Activated CD8-positive, alpha-beta memory T cell treated with anti-CD3 and anti-CD28 coated beads, Interleukin-2, amount 50 U/mL, for 1 hour (primary cell): ENCODE measurements around the gene TMEM115.

Experiments used
- DNase-seq: peaks from one replicate; pipeline ENCODE4 v3.0.0-alpha.2; 2020; ENCODE audit errors: extremely low read depth

Gene TMEM115

DNA sequence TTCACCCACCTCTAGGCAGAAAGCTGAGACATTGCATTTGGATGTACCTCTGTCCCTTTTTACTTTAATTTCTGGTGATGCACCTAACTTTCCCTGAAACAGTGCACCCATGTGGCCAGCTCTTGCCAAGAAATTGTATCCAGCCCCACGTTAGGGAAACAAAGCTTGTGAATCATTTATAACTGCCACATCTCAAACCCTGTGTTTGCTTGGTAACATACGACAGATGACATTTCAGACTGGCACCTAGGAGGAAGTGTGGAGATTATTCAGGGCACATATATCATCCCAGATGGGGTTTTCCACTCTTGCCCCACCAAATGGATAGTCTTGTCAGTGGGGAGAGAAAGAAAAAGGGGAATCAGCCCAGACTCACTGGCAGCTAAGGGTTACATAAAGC is 6.5 kb downstream of the TMEM115 start:
- no peak for DNase-seq

DNA sequence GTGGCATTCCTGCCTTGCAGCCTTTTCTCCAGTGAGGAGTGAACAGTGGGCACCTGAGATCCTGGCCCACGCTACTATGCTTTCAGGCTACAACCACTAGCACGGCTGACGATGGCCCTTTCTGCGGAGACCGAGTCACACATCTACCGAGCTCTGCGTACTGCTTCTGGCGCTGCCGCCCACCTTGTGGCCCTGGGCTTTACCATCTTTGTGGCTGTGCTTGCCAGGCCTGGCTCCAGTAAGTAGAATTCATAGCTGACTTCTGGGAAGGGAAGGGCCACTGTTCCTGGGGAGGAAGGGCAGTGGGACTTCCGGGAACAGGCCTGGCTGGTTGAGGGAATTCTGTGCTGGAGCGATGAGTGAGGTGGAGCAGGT is 8.0 kb downstream of the TMEM115 start:
- no peak for DNase-seq

DNA sequence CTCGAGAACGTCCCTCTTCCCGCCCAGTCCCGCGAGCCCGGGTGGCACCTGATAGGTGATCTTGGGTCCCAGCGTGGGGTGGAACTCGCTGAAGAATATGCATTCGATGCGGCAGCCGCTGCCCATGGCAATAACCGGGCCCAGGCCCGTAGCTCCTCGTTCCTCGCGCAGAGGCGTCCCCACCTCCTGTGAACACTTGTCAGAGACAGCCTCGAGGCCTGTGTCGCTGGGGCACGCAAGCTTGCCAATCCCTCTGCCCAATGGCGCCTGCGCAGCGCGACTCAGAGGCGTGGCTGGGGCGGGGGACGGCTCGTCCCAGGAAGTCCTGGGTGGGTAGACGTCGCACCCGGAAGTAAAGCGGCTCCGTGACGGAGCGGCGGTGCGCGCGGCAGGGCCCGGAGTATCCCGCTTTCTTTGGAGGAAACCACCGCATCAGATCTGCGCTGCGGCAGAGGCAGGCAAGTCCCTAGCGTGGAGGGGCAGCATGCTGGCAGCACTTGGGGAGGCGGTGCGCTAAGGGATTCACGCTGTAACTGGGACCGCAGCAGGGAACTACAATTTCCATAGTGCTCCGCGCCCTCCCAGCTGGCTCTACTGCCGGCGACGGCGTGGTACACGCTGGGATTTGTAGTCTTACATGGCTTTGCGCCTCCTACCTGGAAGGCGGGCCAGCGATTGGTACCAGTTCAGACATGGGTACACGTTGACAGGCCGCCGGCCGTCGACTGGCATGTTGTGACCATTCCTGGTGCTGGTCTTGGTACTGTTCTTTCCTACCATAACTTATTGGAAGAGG is 8.6 kb downstream of the TMEM115 start, which contains the start of the genes CYB561D2 and NPRL2:
CYB561D2 (plus strand) TSS at position 336 of the 796 bp plus-strand sequence. CDS start 572 bp downstream, outside the sequence.
NPRL2 (minus strand) TSS at position 249 of the 796 bp plus-strand sequence; CDS start at position 126, 123 bp downstream.
- peak; percentile 87 for DNase-seq

DNA sequence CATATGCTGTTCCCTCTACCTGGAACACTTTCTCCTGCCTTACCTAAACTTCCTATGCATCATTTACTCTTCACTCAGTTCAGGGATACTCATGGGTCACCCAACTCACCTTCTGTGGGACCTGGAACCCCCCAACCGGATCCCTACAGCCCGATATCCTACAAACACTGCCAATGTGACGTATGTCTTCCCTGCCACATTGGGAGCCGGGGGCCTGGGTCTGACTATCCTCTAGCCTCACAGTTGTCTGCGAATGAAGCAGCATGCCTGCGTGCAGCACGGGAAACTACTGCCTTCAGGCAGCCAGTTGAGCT is 9.2 kb downstream of the TMEM115 start:
- no peak for DNase-seq

DNA sequence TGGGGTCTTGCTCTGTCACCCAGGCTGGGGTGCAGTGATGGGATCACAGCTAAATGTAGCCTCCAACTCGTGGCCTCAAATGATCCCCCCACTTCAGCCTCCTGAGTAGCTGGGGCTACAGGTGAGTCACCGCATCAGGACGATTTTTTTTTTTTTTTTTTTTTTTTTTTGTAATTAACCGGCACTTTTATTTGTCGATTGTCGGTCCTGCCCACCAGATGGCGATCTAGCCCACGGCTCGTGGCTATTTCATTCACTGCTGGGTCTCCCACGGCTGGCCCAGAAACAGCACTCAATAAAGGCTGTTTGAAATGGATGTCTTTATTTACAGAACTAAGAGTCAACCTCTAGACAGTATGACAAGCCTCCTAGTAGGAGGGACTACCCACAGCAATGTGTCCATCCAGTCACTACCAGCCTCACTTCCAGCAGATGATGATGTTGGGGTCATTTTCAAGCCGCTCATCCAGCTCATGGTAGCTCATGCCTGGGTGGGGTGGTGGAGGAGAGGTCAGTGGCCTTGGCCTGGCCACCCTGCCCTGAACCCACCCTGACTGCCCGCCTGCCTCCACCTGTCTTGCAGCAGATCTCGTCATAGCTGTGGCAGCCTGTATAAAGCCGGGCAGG is 12.0 kb downstream of the TMEM115 start:
- DNase-seq, result no peak

DNA sequence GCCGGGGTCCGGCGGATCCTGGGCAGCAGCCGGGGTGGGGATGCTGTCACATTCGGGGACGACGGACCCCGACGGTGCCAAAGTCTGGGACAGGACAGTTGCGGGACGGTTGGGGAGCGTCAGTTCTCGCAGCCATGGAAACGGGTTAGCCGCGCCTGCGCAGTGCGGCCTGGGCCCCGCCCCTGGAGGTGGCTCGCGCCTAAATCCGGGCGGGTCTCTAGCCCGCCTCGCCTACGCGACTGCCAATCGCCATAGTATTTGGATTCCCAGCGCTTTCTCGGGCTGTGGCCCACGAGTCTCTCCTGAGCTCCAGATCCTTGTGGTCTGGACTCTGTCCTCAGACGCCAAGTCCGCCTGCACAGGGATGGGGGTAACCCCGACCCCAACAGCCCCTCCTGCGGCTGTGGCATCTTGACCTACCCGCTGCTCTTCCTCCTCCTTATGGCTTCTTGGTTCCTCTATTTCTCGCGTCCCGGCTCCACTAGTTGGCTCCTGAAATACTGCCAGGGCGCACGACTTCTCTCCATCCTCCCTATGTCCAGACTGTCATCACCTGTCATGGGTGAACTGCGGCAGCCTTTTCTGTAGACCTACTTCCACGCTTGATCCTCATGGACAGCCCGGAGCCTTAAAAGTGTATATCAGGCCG is 13.6 kb downstream of the TMEM115 start, which contains the start of gene ZMYND10:
ZMYND10 (minus strand) TSS at position 147 of the 649 bp plus-strand sequence. CDS start 153 bp downstream, outside the sequence.
- DNase-seq, result no peak

DNA sequence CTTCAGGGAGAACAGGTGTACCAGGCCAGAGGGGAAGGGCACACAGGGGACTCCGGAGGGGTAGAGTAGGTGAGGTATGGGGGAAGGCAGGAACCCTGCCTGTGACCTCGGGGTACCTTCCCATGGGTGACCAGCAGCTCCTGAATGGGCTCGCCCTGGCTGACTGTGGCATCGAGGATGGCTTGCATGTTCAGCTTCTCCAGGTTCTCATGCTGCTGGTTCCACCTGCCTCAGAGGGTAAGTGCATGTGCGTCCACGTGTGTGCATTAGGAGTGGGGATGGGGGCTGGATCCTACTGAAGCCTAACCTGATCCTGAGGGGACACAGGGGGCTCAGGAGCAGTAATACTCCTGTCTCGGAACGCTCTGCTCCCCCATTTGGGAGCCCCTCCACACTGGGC is 14.3 kb downstream of the TMEM115 start:
- DNase-seq, result no peak

DNA sequence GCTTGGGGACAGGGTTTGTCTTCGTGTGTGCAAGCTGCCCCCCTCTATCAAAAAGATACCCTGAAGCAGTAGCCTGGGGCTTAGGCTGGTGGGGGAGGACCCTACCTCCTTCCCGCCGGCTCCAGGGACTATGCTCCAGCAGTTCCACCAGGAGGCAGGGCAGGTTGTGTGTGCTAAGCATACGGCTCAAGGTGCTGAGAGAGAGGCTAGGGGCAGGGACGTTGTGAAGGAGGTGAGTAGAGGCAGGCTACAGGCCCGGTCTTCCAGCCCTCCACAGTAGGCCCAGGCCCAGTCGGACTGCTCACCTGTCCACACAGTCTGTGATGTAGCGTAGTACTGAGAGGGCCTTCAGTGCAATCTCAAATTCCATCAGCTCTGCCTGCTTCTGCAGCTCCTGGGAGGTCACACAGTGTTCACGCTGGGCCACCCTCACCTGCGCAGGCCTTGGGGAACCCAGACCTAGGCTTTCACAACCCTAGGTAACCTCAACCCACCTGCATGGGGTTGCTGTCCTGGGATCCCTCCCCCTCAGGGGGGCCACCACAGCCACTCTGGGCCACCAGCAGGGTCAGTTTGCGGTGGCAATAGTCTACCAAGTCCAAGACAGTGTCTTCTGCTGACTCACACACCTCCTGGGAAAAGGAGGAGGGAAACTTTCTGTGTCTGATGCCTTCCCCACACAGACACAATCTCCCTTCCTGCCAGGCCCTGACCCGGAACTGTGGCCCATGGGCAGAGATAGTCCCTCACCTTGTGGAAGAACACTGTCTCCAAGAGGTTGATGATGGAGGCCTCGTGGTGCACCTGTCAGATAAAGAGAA is 16.3 kb downstream of the TMEM115 start:
- DNase-seq, result no peak

DNA sequence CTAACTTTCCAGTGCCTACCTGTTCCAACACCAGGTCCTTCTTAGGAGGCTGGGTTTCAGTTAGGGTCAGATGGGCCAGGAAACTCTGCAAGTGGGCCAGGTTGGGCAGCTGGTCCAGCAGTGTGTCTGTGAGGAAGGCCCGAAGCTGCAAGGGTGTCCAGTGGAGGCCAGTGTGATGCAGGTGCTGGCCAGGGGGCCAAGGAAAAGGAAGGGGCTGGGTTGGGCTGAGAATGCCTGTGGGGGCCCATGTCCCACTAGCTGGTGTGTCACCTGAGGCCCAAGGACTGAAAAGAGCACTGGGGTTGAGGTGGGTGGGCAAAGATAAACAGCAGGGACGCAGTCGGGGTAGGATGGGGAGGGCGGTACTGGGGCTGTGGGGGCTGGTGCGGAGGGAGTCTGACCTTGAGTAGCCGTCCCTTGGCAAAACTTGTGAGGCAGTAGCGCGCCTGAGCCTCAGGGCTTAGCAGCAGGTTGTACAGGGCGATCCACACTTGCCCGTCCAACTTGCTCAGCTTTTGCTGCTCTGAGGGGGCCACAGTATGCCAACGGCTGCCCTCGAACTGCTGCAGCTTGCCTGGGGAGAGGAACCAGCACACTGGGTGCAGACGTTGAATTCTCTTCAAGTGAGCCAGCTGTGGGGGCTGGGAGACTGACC is 17.2 kb downstream of the TMEM115 start:
- no peak for DNase-seq

DNA sequence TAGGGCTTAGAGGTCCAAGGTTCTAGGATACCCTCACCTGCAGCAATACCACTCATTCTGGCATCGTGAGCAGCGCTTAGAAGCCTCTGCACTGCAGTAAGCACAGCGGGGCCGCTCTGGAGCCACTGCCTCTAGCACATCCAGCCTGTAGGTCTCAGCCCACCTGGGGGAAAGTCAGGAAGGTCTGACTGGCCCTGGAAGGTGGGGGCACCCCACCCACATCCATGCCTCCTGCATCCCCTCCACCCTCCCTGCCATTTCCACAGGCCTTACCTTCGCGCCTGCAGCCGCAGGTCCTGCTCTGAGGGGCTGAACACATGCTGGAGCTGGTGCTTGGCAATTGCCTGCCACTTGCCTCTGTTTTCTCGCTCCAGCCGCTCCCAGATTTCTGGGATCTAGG is 17.8 kb downstream of the TMEM115 start:
- DNase-seq, result no peak

DNA sequence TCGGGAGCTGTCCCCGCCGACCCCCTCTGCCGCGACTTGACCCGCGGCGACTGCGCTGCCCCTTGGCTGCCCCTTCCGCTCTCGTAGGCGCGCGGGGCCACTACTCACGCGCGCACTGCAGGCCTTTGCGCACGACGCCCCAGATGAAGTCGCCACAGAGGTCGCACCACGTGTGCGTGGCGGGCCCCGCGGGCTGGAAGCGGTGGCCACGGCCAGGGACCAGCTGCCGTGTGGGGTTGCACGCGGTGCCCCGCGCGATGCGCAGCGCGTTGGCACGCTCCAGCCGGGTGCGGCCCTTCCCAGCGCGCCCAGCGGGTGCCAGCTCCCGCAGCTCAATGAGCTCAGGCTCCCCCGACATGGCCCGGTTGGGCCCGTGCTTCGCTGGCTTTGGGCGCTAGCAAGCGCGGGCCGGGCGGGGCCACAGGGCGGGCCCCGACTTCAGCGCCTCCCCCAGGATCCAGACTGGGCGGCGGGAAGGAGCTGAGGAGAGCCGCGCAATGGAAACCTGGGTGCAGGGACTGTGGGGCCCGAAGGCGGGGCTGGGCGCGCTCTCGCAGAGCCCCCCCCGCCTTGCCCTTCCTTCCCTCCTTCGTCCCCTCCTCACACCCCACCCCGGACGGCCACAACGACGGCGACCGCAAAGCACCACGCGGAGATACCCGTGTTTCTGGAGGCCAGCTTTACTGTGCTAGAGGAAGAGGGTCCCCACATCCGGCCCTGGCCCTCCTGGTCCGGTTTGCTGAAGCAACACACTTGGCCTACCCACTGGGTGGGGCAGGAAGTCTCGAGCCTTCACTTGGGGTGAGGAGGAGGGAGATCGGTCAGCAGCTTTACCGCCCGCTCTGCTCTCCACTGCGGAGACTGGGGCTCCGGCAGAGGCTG is 18.6 kb downstream of the TMEM115 start, which contains the start of gene RASSF1:
RASSF1 (minus strand) TSS at position 389 of the 882 bp plus-strand sequence; CDS start at position 358, 31 bp downstream.
- no peak for DNase-seq

DNA sequence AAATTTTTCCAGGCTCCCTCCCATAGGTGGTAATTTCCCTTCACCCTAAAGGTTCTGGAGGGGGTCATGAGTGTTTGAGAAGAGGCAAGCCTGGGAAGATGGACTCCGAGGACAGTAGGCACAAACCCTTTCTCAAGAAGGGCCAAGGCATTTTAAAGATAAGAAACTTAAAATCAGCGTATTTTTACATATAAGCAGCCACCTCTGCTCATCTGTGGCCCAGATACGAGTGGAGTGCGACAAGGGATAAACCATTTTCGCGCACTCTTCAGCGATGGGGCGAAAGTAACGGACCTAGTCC is 19.2 kb downstream of the TMEM115 start:
- DNase-seq, result no peak

DNA sequence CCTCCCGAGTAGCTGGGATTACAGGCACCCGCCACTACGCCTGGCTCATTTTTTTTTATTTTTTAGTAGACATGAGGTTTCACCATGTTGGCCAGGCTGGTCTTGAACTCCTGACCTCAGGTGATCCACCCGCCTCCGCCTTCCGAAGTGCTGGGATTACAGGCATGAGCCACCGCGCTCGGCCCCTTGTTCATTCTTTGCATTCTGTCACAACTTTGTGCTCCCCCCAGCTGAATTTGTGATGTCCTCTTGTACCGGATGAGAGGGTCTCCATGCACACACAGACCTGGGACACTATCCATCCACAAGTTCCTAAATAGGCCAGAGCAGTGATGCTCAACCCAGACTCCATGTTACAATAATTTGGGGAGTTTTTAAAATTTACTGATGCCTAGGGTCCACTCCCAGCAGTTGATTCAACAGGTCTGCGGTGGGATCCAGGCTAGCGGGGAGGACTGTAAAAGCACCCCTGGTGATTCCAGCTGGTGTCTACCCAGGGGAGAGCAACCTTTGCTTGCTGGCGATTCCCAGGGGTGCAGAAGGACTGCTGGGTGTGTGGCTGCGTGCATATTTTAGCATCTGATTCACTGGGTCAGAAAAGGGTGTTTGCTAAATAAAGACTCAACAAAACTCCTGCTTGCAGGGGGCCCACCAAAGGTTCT is 19.7 kb downstream of the TMEM115 start:
- DNase-seq, result no peak

DNA sequence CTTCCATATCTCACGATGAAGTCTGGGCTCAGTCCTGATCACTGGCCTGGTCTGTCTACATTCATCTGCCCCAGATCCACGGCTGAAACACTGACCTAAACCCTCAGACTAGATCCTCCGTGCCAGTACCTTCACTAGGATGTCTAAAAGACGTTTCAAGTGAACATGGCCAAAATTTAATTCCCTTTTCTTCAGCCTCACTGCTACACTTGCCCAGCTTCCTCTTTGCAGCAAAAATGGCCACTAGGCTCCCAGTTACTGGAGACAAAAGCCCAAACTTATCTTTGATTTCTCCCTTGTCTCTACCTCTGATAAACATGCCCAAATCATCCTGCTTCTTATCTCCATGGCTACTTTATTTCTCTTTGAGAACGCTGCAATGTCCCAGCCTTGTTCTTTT is 20.4 kb downstream of the TMEM115 start:
- DNase-seq, result no peak

DNA sequence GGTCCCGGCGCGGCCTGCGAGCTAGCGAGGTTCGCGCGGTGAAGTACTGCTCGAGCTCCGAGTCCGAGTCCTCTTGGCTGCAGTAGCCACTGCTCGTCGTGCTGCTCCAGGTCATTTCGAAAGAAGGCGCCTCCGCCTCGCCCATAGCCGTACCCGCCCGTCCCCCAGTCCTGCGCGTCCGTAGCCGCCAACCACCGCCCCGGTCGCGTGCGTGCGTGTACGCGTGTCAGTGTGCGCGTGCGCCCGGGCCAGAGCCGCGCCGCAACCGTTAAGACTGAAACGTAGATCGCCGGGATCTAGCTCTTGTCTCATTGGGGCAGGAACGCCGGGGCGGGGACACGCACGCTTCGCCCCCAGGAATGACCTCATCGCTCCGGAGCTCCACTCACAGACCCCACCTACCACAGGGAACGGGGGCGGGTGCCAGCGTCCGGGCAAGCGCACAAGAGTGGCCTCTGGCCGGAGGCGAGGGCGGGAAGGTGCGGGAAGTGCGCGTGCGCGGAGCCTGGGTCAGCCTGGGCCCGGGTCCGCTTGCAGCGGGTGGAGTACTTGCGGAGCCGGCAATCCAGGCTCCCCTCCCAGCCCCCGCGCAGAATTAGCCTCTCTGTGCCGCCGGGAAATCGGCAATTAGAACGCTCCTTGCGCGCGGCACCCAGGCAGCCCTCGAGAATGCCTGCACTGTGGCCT is 22.0 kb downstream of the TMEM115 start:
- peak; percentile 84 for DNase-seq

DNA sequence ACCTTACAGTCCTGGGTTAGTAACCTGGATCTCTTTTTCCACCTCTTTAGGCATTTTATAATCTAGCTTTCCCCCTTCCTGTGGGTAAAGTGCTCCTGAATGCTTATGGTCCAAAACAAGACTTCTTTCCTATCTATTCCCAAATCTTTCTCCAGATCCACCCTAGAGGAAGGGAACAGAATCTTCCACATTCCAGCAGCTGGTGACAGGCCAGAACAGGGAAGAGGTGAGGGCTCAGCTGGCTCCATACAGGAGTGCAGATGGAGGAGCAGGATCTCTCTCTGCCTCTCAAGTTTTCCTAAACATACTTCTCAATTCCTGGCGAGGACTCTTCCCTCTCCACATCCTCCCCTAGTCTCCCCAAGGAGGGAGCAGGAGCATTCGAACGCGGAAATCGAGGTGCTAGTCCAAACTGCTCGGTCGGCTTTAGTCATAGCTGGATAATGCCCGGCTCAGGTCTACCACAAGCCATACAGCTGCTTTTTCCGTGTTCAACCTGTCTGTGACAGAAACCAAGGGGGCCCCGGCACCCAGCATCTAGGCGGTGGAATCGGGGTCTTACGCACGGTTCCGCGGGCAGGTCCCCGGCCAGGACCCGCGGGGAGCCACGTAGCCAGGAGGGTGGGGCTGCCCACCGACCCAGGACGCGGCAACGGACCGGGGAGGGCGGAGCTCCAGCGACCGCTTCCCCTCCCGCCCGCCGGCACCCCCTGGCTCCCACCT is 22.7 kb downstream of the TMEM115 start:
- no peak for DNase-seq

DNA sequence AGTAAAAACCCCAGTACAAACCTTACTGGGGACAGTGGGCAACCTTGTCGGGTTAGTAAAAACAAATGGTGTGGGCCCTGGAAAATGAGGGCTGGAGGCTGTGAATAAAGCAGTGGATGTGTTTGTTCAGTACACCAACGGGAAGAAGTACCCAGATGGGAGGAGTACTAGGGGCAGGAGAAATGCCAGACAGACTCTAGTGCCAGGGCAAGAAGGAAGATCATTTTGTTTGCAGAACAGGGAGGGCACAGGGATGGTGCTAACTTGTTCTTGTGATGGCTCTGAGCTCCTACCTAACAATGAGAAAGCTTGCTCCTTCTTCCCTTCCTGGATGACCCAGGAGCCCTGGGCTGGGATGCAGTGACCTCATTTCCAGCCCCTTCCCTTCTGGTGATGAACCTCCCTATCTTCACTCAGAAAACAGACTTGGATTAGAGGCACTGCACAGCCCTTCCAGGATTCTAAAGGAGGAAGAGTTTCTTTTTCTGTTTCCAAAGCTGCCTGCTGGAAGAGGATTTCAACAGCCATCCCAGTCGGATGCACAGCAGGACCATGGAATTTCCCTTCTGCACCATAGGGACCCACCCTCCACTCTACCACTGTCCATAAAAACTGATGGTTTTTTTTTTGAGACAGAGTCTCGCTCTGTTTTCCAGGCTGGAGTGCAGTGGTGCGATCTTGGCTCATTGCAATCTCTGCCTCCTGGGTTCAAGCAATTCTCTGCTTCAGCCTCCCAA is 24.8 kb downstream of the TMEM115 start:
- no peak for DNase-seq
